ENCODE data around the gene UFD1.

GRCh38 chr22:19464975-19465374 lies 14.0 kb downstream of the UFD1 start:
- TF ChIP-seq CTCF (IDR thresholded peaks at IDR 0.05) (no peak), POLR2A (IDR thresholded peaks at IDR 0.05) (no peak)

Measured in tibial nerve (tissue), 3 donors.